ENCODE measurements around the gene ASTN2.

DNA sequence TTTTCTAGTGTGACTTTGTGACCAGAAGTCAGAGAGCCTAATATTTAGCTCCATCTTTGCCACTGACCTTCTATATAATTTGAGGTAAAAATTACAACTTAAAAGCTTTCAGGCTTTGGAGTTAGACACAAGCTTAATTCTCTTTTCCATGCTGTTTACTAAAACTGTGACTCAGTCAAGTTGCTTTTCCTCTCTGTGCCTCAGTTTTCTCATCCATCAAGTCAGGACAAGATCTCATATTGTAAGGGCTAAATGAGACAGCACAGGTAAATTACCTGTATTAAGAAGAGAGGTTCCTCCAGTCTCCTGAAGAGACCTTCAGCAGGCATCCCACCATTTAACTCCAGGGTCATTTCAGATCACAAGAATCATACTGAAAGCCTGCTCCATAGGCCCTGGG is 339.2 kb downstream of the ASTN2 start:
- TF ChIP-seq CTCF (IDR thresholded peaks at IDR 0.05; ENCODE audit: insufficient read depth, low read depth, low read length): no peak
- no peak for TF ChIP-seq EZH2 (IDR thresholded peaks at IDR 0.05; ENCODE audit: insufficient read depth, low read length)
